Retina (tissue), 1 donor: Measurements from ENCODE around the gene TUBA3C.

Experiments
- DNase-seq: peaks from one replicate; pipeline ENCODE4 v3.0.0-alpha.2; 2016

The TUBA3C gene

GRCh38 chr13:19159761-19160420 lies 21.7 kb downstream of the TUBA3C start:
- DNase-seq = no peak

- no peak for DNase-seq
These were observed 22.4 kb downstream of the TUBA3C start for GRCh38 chr13:19159181-19159580.

GRCh38 chr13:19158526-19159174 lies 23.0 kb downstream of the TUBA3C start:
- DNase-seq = no peak

GRCh38 chr13:19158006-19158405 lies 23.6 kb downstream of the TUBA3C start:
- DNase-seq = no peak

- DNase-seq = no peak
These were observed 24.2 kb downstream of the TUBA3C start for GRCh38 chr13:19157461-19157860.

GRCh38 chr13:19156013-19156825 lies 25.4 kb downstream of the TUBA3C start:
- DNase-seq = no peak

GRCh38 chr13:19155321-19155861 lies 26.2 kb downstream of the TUBA3C start:
- DNase-seq = no peak

- DNase-seq = no peak
These were observed 26.8 kb downstream of the TUBA3C start for GRCh38 chr13:19154843-19155242.

GRCh38 chr13:19153782-19154450 lies 27.7 kb downstream of the TUBA3C start:
- DNase-seq = no peak

- DNase-seq = no peak
These were observed 29.2 kb downstream of the TUBA3C start for GRCh38 chr13:19152403-19152802.

GRCh38 chr13:19151581-19152263 lies 29.9 kb downstream of the TUBA3C start:
- DNase-seq = no peak

- DNase-seq = no peak
These were observed 30.9 kb downstream of the TUBA3C start for GRCh38 chr13:19150712-19151228.

- DNase-seq = no peak
These were observed 31.4 kb downstream of the TUBA3C start for GRCh38 chr13:19150226-19150625.

- no peak for DNase-seq
These were observed 33.1 kb downstream of the TUBA3C start for GRCh38 chr13:19148561-19148960.
